H7 (cell line): ENCODE results near the gene PRRX1. TPM values are rescaled to one million over a fixed set of nuclear protein-coding genes. Genes with fewer than 3 reads are reported as not detected.

Experiments
- DNase-seq: peaks from one replicate; pipeline ENCODE4 v3.0.0; 2012
- H3K27me3 ChIP-seq: 2 replicates; pipeline ENCODE4 v1.6.0; 2011; ENCODE audit warnings: mild to moderate bottlenecking, low read length; ENCODE audit not compliant: control insufficient read depth, insufficient read depth
- H3K36me3 ChIP-seq: replicated peaks from 2 replicates; pipeline ENCODE4 v1.5.1; 2011; ENCODE audit warnings: low read length; ENCODE audit not compliant: control insufficient read depth, insufficient read depth
- H3K4me3 ChIP-seq: 2 replicates; pipeline ENCODE4 v1.5.1; 2011; ENCODE audit warnings: low read depth, mild to moderate bottlenecking, control low read depth, low read length, moderate library complexity; ENCODE audit not compliant: insufficient read depth
- total RNA-seq: library from RNA; depleted of rRNA; stranded (reverse); fragments of >200 nt; shearing (Covaris generic); gene quantifications from 2 replicates; pipeline ENCODE4 v1.2.3, GENCODE V29; 2014

PRRX1 gene
- total RNA-seq, 1 experiment from 2014 or later = not detected

GRCh38 chr1:170711682-170712081, 47.8 kb downstream of the PRRX1 start:
- H3K4me3 ChIP-seq = no peak overlapping the region
- no peak for DNase-seq
- H3K27me3 ChIP-seq = no peaks in the 10 kb centered on the region
- H3K36me3 ChIP-seq = no peaks in the 10 kb centered on the region

- no peaks in the 10 kb centered on the region for H3K27me3 ChIP-seq
Observed at GRCh38 chr1:170714163-170714562, 50.2 kb downstream of the PRRX1 start.

GRCh38 chr1:170714938-170715337, 51.0 kb downstream of the PRRX1 start:
- Histone ChIP-seq H3K36me3 (no peaks in the 10 kb centered on the region), H3K27me3 (no peaks in the 10 kb centered on the region), H3K4me3 (no peak overlapping the region)
- no peak for DNase-seq

More at GRCh38 chr1:170714163-170714562, 50.2 kb downstream of the PRRX1 start:
- Histone ChIP-seq H3K4me3 (no peak overlapping the region), H3K36me3 (no peaks in the 10 kb centered on the region)
- no peak for DNase-seq

- H3K36me3 ChIP-seq = no peaks in the 10 kb centered on the region
- no peak for DNase-seq
- H3K4me3 ChIP-seq = no peak overlapping the region
- H3K27me3 ChIP-seq = no peaks in the 10 kb centered on the region
Observed at GRCh38 chr1:170716835-170717429, 53.0 kb downstream of the PRRX1 start.

GRCh38 chr1:170720661-170721060, 56.7 kb downstream of the PRRX1 start:
- no peaks in the 10 kb centered on the region for H3K27me3 ChIP-seq
- no peak overlapping the region for H3K4me3 ChIP-seq
- DNase-seq = no peak
- no peaks in the 10 kb centered on the region for H3K36me3 ChIP-seq

- no peaks in the 10 kb centered on the region for H3K27me3 ChIP-seq
- DNase-seq = no peak
- H3K4me3 ChIP-seq = no peak overlapping the region
- H3K36me3 ChIP-seq = no peaks in the 10 kb centered on the region
Observed at GRCh38 chr1:170721621-170722020, 57.7 kb downstream of the PRRX1 start.

GRCh38 chr1:170723518-170723917, 59.6 kb downstream of the PRRX1 start:
- DNase-seq = no peak
- no peak overlapping the region for H3K4me3 ChIP-seq

GRCh38 chr1:170725326-170725725, 61.4 kb downstream of the PRRX1 start:
- no peak for DNase-seq

More at GRCh38 chr1:170723518-170723917, 59.6 kb downstream of the PRRX1 start:
- Histone ChIP-seq H3K36me3 (no peaks in the 10 kb centered on the region), H3K27me3 (no peaks in the 10 kb centered on the region)

GRCh38 chr1:170727963-170728362, 64.0 kb downstream of the PRRX1 start:
- Histone ChIP-seq H3K27me3 (no peaks in the 10 kb centered on the region), H3K36me3 (no peaks in the 10 kb centered on the region), H3K4me3 (no peak overlapping the region)
- DNase-seq = no peak

More at GRCh38 chr1:170725326-170725725, 61.4 kb downstream of the PRRX1 start:
- no peaks in the 10 kb centered on the region for H3K36me3 ChIP-seq
- no peaks in the 10 kb centered on the region for H3K27me3 ChIP-seq
- no peak overlapping the region for H3K4me3 ChIP-seq

GRCh38 chr1:170729225-170730002, 65.5 kb downstream of the PRRX1 start:
- H3K27me3 ChIP-seq = no peaks in the 10 kb centered on the region
- DNase-seq = no peak
- no peak overlapping the region for H3K4me3 ChIP-seq
- H3K36me3 ChIP-seq = no peaks in the 10 kb centered on the region

GRCh38 chr1:170730014-170730413, 66.1 kb downstream of the PRRX1 start:
- Histone ChIP-seq H3K27me3 (no peaks in the 10 kb centered on the region), H3K4me3 (no peak overlapping the region), H3K36me3 (no peaks in the 10 kb centered on the region)
- no peak for DNase-seq

- Histone ChIP-seq H3K27me3 (no peaks in the 10 kb centered on the region), H3K36me3 (no peaks in the 10 kb centered on the region), H3K4me3 (no peak overlapping the region)
- DNase-seq = no peak
Observed at GRCh38 chr1:170730438-170730837, 66.5 kb downstream of the PRRX1 start.

- Histone ChIP-seq H3K27me3 (no peaks in the 10 kb centered on the region), H3K36me3 (no peaks in the 10 kb centered on the region), H3K4me3 (no peak overlapping the region)
- no peak for DNase-seq
Observed at GRCh38 chr1:170731566-170732251, 67.8 kb downstream of the PRRX1 start.

- DNase-seq = no peak
- no peaks in the 10 kb centered on the region for H3K27me3 ChIP-seq
- no peak overlapping the region for H3K4me3 ChIP-seq
- no peaks in the 10 kb centered on the region for H3K36me3 ChIP-seq
Observed at GRCh38 chr1:170732252-170732588, 68.3 kb downstream of the PRRX1 start.
